HG03097 (cell line): ENCODE results near the gene GOLPH3L.
"Not testable (repeated sequence)": the region's sequence is repeated elsewhere in the genome, so short reads cannot be mapped to it uniquely, and the experiment has no call there.

Experiments
- ATAC-seq: cut with Tn5 transposase; IDR thresholded peaks from one replicate; pipeline ENCODE4 v1.9.1; 2021; ENCODE audit not compliant: unreplicated experiment, low FRiP score

Gene GOLPH3L

GRCh38 chr1:150619576-150620509 lies 77.1 kb downstream of the GOLPH3L start:
- no peak for ATAC-seq

GRCh38 chr1:150615346-150616201 lies 81.4 kb downstream of the GOLPH3L start:
- ATAC-seq = no peak

- ATAC-seq = peak; percentile 39
Measured at GRCh38 chr1:150613061-150613920, 83.7 kb downstream of the GOLPH3L start.

- ATAC-seq = no peak
Measured at GRCh38 chr1:150612014-150612345, 85.0 kb downstream of the GOLPH3L start.

GRCh38 chr1:150610576-150610975 lies 86.4 kb downstream of the GOLPH3L start:
- no peak for ATAC-seq

- no peak for ATAC-seq
Measured at GRCh38 chr1:150609732-150610131, 87.2 kb downstream of the GOLPH3L start.

- no peak for ATAC-seq
Measured at GRCh38 chr1:150606463-150607142, 90.4 kb downstream of the GOLPH3L start.

GRCh38 chr1:150605451-150605731 lies 91.6 kb downstream of the GOLPH3L start:
- ATAC-seq = not testable (repeated sequence)

GRCh38 chr1:150604226-150604588 lies 92.7 kb downstream of the GOLPH3L start:
- ATAC-seq = no peak

- no peak for ATAC-seq
Measured at GRCh38 chr1:150603711-150604110, 93.2 kb downstream of the GOLPH3L start.

- not testable (repeated sequence) for ATAC-seq
Measured at GRCh38 chr1:150602372-150602771, 94.6 kb downstream of the GOLPH3L start.

- ATAC-seq = no peak
Measured at GRCh38 chr1:150601540-150601939, 95.4 kb downstream of the GOLPH3L start.

GRCh38 chr1:150598346-150598745 lies 98.6 kb downstream of the GOLPH3L start:
- not testable (repeated sequence) for ATAC-seq

- ATAC-seq = no peak
Measured at GRCh38 chr1:150596976-150597375, 100.0 kb downstream of the GOLPH3L start.
